NCI-H82 treated with DMSO at 0.1 percent for 48 hours (cell line): ENCODE measurements around the gene MIEF2.
A peak's percentile ranks its signal among the peaks of the same experiment; 100 is the strongest.
"Not testable (repeated sequence)": the region's sequence is repeated elsewhere in the genome, so short reads cannot be mapped to it uniquely, and the experiment has no call there.

Experiments used
- DNase-seq: peaks from one replicate; lab custom pipeline; 2025; ENCODE audit not compliant: unreplicated experiment; lab: John Stamatoyannopoulos, UW

The MIEF2 gene, protein sequence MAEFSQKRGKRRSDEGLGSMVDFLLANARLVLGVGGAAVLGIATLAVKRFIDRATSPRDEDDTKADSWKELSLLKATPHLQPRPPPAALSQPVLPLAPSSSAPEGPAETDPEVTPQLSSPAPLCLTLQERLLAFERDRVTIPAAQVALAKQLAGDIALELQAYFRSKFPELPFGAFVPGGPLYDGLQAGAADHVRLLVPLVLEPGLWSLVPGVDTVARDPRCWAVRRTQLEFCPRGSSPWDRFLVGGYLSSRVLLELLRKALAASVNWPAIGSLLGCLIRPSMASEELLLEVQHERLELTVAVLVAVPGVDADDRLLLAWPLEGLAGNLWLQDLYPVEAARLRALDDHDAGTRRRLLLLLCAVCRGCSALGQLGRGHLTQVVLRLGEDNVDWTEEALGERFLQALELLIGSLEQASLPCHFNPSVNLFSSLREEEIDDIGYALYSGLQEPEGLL

DNA sequence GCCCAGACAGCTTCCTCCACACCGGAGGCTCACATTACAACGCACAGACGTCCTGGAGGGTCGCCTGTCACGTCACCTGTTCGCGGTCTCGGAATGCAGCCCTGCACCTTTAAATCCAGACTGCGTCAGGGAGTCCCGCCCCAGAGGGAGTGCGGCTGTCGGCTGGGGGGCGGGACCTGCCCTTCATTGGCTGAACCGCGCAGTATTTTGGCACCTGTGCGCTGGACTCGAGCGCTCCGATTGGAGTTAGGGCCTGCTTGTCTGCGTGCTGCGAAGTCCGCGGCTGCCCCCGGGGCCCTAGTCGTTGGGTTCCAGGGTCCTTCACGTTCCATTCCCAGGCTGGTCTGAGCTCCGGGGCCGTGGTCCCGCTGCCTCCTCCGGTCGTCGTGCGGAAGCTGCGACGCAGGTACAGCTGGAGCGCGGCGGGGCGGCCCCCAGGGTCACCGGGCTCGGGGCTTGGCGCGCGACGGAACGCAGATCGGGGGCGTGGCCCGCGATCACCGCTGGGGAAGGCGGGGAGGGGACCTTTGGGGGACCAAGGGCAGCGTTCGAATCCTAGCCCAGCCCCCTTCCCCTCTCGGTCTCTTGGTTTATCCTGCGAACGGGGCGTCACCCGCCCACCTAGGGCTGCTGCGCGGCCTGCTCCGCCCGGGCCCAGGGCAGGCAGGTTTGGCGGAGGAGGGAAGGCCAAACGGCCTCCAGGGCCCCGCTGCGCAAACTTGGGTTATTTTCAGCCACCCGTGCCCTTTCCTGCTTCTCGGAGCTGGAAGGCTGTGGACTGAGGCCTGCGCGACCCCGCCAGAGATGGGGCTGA lies at the start of gene MIEF2:
MIEF2 (plus strand) TSS at position 331 of the 814 bp plus-strand sequence. CDS start 2,059 bp downstream, outside the sequence.
- peak; percentile 92 for DNase-seq

- no peak for DNase-seq
Measured at GRCh38 chr17:18213666-18214270, 46.7 kb upstream of the MIEF2 start.

DNA sequence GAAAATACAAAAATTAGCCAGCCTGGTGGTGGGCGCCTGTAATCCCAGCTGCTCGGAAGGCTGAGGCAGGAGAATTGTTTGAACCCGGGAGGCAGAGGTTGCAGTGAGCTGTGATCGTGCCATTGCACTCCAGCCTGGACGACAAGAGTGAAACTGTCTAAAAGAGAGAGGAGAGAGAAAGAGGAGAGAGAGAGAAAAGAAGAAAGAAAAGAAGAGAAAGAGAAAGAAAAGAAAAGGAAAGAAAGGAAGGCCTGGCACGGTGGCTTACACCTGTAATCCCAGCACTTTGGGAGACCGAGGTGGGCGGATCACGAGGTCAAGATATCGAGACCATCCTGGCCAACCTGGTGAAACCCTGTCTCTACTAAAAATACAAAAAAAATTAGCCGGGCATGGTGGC lies 43.6 kb upstream of the MIEF2 start:
- not testable (repeated sequence) for DNase-seq

DNA sequence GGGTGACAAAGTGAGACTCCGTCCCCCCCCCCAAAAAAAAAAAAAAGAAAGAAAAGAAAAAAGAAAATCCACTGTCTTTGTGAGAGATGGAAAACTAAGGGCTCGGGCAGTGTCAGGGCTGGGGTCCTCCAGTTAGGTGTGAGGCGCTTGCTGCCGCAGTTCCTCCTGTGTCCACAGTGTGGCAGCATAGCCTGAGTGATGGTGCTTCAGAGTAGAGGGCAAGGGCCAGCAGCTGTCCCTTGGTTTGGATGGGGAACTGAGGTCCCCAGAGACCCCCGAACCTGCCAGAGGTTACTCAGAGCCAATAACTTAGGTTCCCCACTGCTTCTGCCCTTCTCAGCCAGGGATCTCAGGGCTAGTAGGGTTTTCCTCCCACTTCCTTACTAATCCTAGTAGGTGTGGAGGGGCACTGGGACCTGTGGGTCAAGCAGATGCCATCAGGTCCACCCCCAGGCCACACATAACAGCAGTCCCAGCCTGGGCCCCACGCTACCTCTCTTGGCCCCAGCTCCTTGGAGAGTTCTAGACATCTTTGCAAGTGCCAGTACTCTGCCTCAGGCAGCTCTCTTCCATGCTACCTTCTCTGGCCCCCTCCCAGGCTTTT lies 42.9 kb upstream of the MIEF2 start:
- no peak for DNase-seq

GRCh38 chr17:18218756-18219415 lies 41.6 kb upstream of the MIEF2 start:
- DNase-seq, result no peak

DNA sequence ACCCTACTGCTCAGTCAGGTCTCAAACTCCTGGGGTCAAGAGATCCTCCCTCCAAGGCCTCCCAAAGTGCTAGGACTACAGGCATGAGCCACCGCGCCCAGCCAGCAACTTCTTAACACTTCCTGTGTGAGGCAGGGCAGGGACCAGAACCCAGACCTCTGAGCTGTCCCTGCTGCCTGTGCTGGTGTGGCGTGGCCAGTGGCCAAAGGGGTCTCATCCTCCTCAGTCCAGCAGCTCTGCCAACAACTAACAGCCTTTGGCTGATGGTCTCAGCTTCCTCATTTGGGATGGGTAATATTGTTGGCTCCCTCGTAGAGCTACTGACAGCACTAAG lies 36.4 kb upstream of the MIEF2 start:
- no peak for DNase-seq

DNA sequence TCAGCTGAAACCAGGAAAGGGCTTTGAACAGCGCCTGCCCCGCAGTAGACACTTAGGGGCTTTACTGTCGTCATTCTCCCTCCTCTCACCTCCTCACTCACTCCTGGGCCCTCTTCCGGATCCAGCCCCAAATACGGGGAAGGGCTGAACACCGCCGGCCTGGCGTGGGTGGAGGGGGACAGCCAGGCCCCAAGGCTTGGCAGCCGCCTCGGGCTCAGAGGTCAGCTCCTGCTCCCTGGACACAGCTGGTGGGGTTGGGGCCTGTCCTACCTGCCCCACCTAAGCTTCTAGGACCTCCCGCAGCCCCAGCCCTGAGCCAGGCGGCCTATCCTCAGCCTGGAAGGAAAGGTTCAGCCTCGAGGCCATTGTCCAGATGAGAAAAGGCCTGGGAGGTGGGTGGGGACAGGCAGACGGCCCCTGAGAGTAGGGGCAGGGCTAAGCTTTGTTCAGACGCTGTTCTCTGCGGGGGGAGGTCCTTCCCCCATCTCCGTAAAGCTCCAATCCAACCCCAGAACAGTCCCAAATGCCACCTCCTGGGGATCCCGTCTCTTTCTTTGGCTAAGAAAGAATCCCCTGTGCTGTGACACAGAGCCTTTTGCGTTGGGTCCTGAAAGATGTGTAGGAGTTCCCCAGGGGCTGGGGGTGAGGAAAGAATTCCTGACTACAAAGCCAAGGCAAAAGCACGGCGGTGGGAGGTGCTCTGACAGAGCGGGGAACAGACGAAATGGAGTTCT lies 35.9 kb upstream of the MIEF2 start:
- peak; percentile 17 for DNase-seq

GRCh38 chr17:18225121-18225641 lies 35.3 kb upstream of the MIEF2 start, which contains the start of gene LLGL1:
Gene LLGL1, plus strand, starts transcription at chr17:18225635. Its CDS starts 48 bp downstream, at chr17:18225683.
- DNase-seq, result peak; percentile 90

GRCh38 chr17:18225642-18226283 lies 34.7 kb upstream of the MIEF2 start:
- DNase-seq, result no peak

- no peak for DNase-seq
Measured at GRCh38 chr17:18226284-18226945, 34.0 kb upstream of the MIEF2 start.

DNA sequence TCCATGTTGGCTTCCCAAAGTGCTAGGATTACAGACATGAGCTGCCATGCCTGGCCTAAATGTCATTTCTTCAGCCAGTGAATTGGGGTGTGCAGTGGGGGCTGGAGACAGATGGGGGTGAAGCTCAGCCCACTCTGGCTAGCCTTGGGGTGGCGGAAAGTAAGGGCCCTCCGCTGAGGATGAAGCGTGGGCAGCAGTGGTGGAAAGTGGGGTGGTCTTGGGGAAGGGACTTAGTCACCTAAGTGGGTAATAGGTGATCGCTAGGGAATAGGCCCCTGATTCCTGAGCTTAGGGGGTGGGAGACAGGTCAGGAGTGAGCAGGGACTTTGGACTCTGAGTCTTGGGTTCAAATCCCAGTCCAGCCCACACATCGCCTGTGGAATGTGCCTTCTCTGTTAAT lies 32.8 kb upstream of the MIEF2 start:
- no peak for DNase-seq

GRCh38 chr17:18228176-18228682 lies 32.2 kb upstream of the MIEF2 start:
- DNase-seq, result no peak

DNA sequence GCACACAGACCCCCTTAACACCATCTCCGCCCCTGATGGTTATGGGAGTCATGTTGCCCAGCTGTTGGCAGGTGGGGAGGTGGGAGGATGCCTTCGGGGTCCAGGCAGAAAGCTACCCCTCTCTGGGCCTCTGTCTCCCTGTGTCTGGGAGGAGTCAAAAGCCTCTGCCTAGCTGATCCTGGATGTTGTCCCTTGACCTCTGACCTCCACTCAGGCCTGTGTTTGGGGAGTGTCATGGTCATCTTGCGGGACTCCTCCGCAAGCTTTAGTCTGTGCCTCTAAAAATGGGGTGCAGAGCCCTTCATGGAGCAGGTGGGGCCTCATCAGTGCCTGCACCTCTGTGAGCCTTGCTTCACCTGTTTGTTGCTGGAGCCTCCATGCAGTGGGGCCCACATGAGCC lies 31.2 kb upstream of the MIEF2 start:
- DNase-seq, result no peak

- DNase-seq, result no peak
Measured at GRCh38 chr17:18229771-18230170, 30.7 kb upstream of the MIEF2 start.

GRCh38 chr17:18230288-18231141 lies 29.9 kb upstream of the MIEF2 start:
- DNase-seq, result no peak

GRCh38 chr17:18231164-18231563 lies 29.3 kb upstream of the MIEF2 start:
- no peak for DNase-seq

DNA sequence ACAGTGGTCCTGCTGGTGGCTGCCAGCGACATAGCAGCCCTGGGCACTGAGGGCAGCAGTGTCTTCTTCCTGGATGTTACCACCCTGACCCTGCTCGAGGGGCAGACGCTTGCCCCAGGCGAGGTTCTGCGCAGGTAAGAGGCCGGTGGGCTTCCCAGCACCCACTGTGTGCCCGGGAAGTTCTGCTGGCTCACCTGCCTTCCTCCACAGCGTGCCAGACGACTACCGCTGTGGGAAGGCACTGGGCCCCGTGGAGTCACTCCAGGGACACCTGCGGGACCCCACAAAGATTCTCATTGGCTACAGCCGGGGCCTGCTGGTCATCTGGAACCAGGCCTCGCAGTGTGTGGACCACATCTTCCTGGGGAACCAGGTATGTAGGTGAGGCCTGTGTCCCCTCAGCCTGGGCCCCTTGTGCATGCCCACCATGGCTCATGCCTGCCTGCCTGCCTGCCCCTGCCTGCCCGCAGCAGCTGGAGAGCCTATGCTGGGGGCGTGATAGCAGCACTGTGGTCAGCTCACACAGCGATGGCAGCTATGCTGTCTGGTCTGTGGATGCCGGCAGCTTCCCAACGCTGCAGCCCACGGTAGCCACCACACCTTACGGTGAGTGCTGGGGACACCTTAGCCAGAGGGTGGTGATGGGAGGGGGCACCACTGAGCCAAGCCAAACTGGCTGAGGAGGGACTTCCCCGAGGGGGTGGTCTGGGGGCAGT lies 26.5 kb upstream of the MIEF2 start:
- no peak for DNase-seq
